Ovary (tissue), 9 donors: ENCODE results near the gene APOE. TPM values are rescaled to one million over a fixed set of nuclear protein-coding genes. Genes with fewer than 3 reads are reported as not detected.

Source experiments
- DNase-seq, 5 donors: peaks; one replicate each; pipeline ENCODE4 v3.0.0-alpha.2; 2019 to 2020
- H3K27ac ChIP-seq, 2 donors: fragments of 200-600 bp; one replicate each; pipeline versions ENCODE4 v1.5.1 to v1.8.0; 2019 to 2022
- H3K27me3 ChIP-seq: fragments of 200-600 bp; one replicate; pipeline ENCODE4 v1.8.0; 2022
- H3K36me3 ChIP-seq: fragments of 200-600 bp; sonication (generic); one replicate; pipeline ENCODE4 v1.5.1; 2019
- H3K4me1 ChIP-seq: one replicate; pipeline ENCODE4 v1.8.1; 2013; ENCODE audit warnings: mild to moderate bottlenecking, moderate library complexity; ENCODE audit not compliant: insufficient read depth
- H3K4me3 ChIP-seq: fragments of 200-600 bp; sonication (generic); one replicate; pipeline ENCODE4 v1.5.1; 2017
- H3K9me3 ChIP-seq, 2 donors: fragments of 200-600 bp in 1 of 2; sonication (generic) in 1 of 2; one replicate each; pipeline versions ENCODE4 v1.5.1 to v1.8.1; 2013 to 2019; ENCODE audit warnings: mild to moderate bottlenecking in 1 of 2, moderate library complexity in 1 of 2
- EP300 ChIP-seq: sonication (generic); formaldehyde crosslinking; IDR thresholded peaks from one replicate; pipeline ENCODE4 v1.6.1; 2017; ENCODE audit warnings: antibody characterized with exemption
- POLR2A ChIP-seq: fragments of 450-650 bp; IDR thresholded peaks from one replicate; pipeline ENCODE4 v1.6.1; 2017; ENCODE audit warnings: antibody characterized with exemption, mild to moderate bottlenecking, moderate library complexity
- WGBS, 3 donors: extraction: QIAGEN DNeasy Blood & Tissue Kit in 1 of 3; methylation state at CpG; one replicate each; pipeline versions ENCODE4 v1.1.5 to v1.1.7; 2013 to 2017; 5-methylcytosine and 5-hydroxymethylcytosine counted together
- intact Hi-C, 4 donors: fragments of 100-400 bp; cut with DNase I; formaldehyde crosslinking; loops; one replicate each; pipeline versions ENCODE4 v1.11.0 to v1.15.1; 2022 to 2023
- polyA plus RNA-seq, 2 donors: library from polyadenylated mRNA; stranded (reverse); fragments of 200-250 nt in 1 of 2; fragments of 350-450 nt in 1 of 2; fragmentation: Illumina TruSeq in 1 of 2; extraction: RNeasy Lipid Tissue Mini Kit (QIAGEN cat#74804) in 1 of 2; gene quantifications; one replicate each; pipeline ENCODE4 v1.2.3, GENCODE V29; 2013 to 2014
- total RNA-seq, 7 donors: library from RNA; depleted of rRNA in 2 of 7; stranded (reverse); fragments of >200 nt in 2 of 7; fragmentation: NEBNext Ultra II Directional in 3 of 7; extraction: Animal tissue kit (Norgen Biotek cat#: 25700) in 3 of 7; gene quantifications; one replicate each; pipeline versions ENCODE4 v1.1.0 to v1.2.4, GENCODE V29; 2016 to 2023
- TF ChIP-seq, protein P1 (sequence below), 3 donors: fragments of 450-650 bp in 2 of 3; fragments of 200-600 bp in 1 of 3; IDR thresholded peaks; one replicate each; pipeline versions ENCODE4 v1.5.1 to v1.8.0; 2016 to 2022; ENCODE audit warnings: antibody characterized with exemption in 3 of 3, mild to moderate bottlenecking in 1 of 3
- donor health status: DM: no; HTN: no; CAD: no; lungs with moderate emphysema.
- donor health status: DM: no; HTN: no; CAD: no.
- donor health status: Bipolar disorder and iron deficiency.
- donor health status: DM: yes; HTN: yes; CAD: no.
- donor health status: DM: no; HTN: no; CAD: no.
- donor health status: DM: yes; HTN: yes; CAD: no.

The APOE gene
- total and polyA plus RNA-seq, 9 donors: 124 to 934 (median 455) TPM

GRCh38 chr19:44863990-44864389, 41.6 kb upstream of the APOE start:
- no peaks in the 10 kb centered on the region for H3K36me3 ChIP-seq
- no peaks in the 10 kb centered on the region for H3K4me1 ChIP-seq
- DNase-seq: no peak
- 93 to 98% (median 96%) methylated on average over 2 of the region's 2 CpGs for WGBS, 3 donors
- TF ChIP-seq, protein P1, sequence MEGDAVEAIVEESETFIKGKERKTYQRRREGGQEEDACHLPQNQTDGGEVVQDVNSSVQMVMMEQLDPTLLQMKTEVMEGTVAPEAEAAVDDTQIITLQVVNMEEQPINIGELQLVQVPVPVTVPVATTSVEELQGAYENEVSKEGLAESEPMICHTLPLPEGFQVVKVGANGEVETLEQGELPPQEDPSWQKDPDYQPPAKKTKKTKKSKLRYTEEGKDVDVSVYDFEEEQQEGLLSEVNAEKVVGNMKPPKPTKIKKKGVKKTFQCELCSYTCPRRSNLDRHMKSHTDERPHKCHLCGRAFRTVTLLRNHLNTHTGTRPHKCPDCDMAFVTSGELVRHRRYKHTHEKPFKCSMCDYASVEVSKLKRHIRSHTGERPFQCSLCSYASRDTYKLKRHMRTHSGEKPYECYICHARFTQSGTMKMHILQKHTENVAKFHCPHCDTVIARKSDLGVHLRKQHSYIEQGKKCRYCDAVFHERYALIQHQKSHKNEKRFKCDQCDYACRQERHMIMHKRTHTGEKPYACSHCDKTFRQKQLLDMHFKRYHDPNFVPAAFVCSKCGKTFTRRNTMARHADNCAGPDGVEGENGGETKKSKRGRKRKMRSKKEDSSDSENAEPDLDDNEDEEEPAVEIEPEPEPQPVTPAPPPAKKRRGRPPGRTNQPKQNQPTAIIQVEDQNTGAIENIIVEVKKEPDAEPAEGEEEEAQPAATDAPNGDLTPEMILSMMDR (IDR thresholded peaks at IDR 0.05): no peak
- TF ChIP-seq EP300 (no peak), POLR2A (no peak)
- no peak overlapping the region for H3K4me3 ChIP-seq
- no peak overlapping the region for H3K27ac ChIP-seq
- intact Hi-C loops: no loop called here
- H3K27me3 ChIP-seq: no peaks in the 10 kb centered on the region
- H3K9me3 ChIP-seq: no peaks in the 10 kb centered on the region

- Histone ChIP-seq H3K9me3 (no peaks in the 10 kb centered on the region), H3K4me3 (no peak overlapping the region), H3K27ac (no peak overlapping the region), H3K4me1 (no peaks in the 10 kb centered on the region), H3K27me3 (no peaks in the 10 kb centered on the region), H3K36me3 (no peaks in the 10 kb centered on the region)
- intact Hi-C loops: no loop called here
- no peak for DNase-seq
- 86 to 90% (median 89%) methylated on average over 27 of the region's 27 CpGs for WGBS, 3 donors
- TF ChIP-seq EP300 (no peak), POLR2A (no peak)
- TF ChIP-seq, protein P1 (IDR thresholded peaks at IDR 0.05): no peak
Measured at GRCh38 chr19:44865196-44865767, 40.3 kb upstream of the APOE start.

DNA sequence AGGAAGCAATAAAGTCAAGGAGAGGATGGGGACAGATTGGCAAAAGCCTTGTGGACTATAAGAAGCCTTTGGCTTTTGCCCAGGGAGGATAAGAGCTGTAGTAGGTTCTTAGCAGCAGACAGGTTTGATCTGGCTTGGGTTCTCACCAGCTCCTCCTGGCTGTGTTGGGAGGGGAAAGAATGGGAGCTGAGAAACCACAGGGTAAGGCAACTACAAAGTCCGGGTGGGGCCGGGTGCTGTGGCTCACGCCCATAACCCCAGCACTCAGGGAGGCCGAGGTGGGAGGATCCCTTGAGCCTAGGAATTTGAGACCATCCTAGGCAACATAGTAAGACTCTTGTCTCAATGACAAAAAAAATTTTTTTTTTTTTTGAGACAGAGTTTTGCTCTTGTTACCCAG, 38.9 kb upstream of the APOE start:
- intact Hi-C loops: no loop called here
- H3K27me3 ChIP-seq: no peaks in the 10 kb centered on the region
- no peak for DNase-seq
- H3K4me3 ChIP-seq: no peak overlapping the region
- no peaks in the 10 kb centered on the region for H3K4me1 ChIP-seq
- no peaks in the 10 kb centered on the region for H3K36me3 ChIP-seq
- H3K9me3 ChIP-seq: no peaks in the 10 kb centered on the region
- TF ChIP-seq EP300 (no peak), POLR2A (no peak)
- TF ChIP-seq, protein P1 (IDR thresholded peaks at IDR 0.05): no peak
- WGBS, 3 donors: 89 to 95% (median 91%) methylated on average over 4 of the region's 4 CpGs
- no peak overlapping the region for H3K27ac ChIP-seq

GRCh38 chr19:44867578-44867977, 38.0 kb upstream of the APOE start:
- intact Hi-C loops: no loop called here
- Histone ChIP-seq H3K4me3 (no peak overlapping the region), H3K27ac (no peak overlapping the region), H3K9me3 (no peaks in the 10 kb centered on the region), H3K4me1 (no peaks in the 10 kb centered on the region), H3K36me3 (no peaks in the 10 kb centered on the region), H3K27me3 (no peaks in the 10 kb centered on the region)
- no peak for DNase-seq
- 88 to 91% (median 90%) methylated on average over 12 of the region's 12 CpGs for WGBS, 3 donors
- TF ChIP-seq, protein P1 (IDR thresholded peaks at IDR 0.05): no peak
- TF ChIP-seq POLR2A: no peak
- no peak for TF ChIP-seq EP300
